SK-N-MC (cell line): ENCODE measurements around the gene OR5A2.
"Not testable (repeated sequence)": the region's sequence is repeated elsewhere in the genome, so short reads cannot be mapped to it uniquely, and the experiment has no call there.

Source experiments
- DNase-seq: peaks from one replicate; pipeline ENCODE4 v3.0.0-alpha.2; 2011; ENCODE audit warnings: low read depth, low spot score
- H3K27ac ChIP-seq: fragments of 200-600 bp; sonication (generic); 2 replicates; pipeline ENCODE4 v1.5.1; 2016; ENCODE audit warnings: mixed run types
- H3K36me3 ChIP-seq: fragments of 200-600 bp; sonication (generic); 2 replicates; pipeline ENCODE4 v1.6.1; 2017; ENCODE audit warnings: antibody characterized with exemption, low read length, mixed read lengths; ENCODE audit not compliant: insufficient read depth
- H3K4me3 ChIP-seq: fragments of 200-600 bp; sonication (generic); 2 replicates; pipeline ENCODE4 v1.5.1; 2016
- H3K9ac ChIP-seq: fragments of 200-600 bp; sonication (generic); 2 replicates; pipeline ENCODE4 v1.8.0; 2017; ENCODE audit warnings: mixed run types, mixed read lengths; ENCODE audit not compliant: insufficient read length
- H3K9me3 ChIP-seq: fragments of 200-600 bp; sonication (generic); 2 replicates; pipeline ENCODE4 v1.6.1; 2017; ENCODE audit warnings: low read depth, mild to moderate bottlenecking, antibody characterized with exemption, low read length, moderate library complexity, mixed read lengths
- EZH2 ChIP-seq: fragments of 200-600 bp; sonication (generic); IDR thresholded peaks from one replicate; pipeline ENCODE4 v1.6.1; 2017; ENCODE audit warnings: antibody characterized with exemption
- FOXP2 ChIP-seq: optimal IDR thresholded peaks from 2 replicates; pipeline ENCODE3; 2011; ENCODE audit warnings: mild to moderate bottlenecking, moderate library complexity; ENCODE audit not compliant: insufficient read depth; ENCODE audit errors: extremely low read length, control extremely low read depth
- POLR2AphosphoS5 ChIP-seq: IDR thresholded peaks from 2 replicates; pipeline ENCODE4 v1.6.1; 2012; ENCODE audit warnings: mild to moderate bottlenecking, low read depth, low read length, borderline replicate concordance

The OR5A2 gene

DNA sequence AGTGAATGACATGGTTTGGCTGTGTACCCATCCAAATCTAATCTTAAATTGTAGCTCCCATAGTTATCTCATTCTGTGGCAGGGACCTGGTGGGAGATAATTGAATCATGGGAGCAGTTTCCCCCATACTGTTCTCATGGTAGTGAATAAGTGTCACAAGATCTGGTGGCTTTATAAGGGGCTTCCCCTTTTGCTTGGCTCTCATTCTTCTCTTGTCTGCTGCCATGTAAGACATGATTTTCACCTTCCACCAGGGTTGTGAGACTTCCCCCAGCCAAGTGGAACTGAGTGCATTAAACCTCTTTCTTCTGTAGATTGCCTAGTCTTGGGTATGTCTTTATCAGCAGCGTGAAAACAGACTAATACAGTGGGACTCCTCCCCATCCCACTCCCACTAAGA lies 11.1 kb downstream of the OR5A2 start:
- Histone ChIP-seq H3K9ac (no peak overlapping the region), H3K27ac (no peak overlapping the region), H3K4me3 (no peak overlapping the region), H3K36me3 (no peaks in the 10 kb centered on the region), H3K9me3 (no peaks in the 10 kb centered on the region; the same call in 1 of the 2 replicates)
- TF ChIP-seq EZH2: no peak
- no peak for TF ChIP-seq FOXP2
- TF ChIP-seq POLR2AphosphoS5: no peak
- DNase-seq: no peak

DNA sequence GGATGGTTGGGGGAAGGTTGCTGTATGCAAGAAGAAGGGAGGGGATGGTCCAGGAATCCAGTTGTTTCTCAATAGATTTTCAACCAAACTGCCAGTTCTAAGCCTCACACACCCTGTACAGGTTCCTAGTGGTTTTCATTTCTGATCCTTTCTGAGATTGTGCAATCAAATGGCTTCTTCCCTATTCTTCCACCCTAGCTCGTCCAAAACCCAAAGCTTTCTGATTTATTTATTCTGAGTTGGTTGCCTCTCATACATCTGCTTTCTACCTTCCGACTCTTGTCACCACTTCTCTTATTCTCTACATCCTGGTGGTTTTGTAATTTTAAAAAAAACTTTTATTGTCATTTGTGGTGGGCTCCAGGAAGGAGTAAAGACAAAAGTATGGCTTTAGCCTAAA lies 12.6 kb downstream of the OR5A2 start:
- no peak overlapping the region for H3K27ac ChIP-seq
- no peaks in the 10 kb centered on the region; the same call in 1 of the 2 replicates for H3K9me3 ChIP-seq
- TF ChIP-seq FOXP2 (no peak), EZH2 (no peak), POLR2AphosphoS5 (no peak)
- DNase-seq: no peak
- no peak overlapping the region for H3K4me3 ChIP-seq
- H3K36me3 ChIP-seq: no peaks in the 10 kb centered on the region
- H3K9ac ChIP-seq: no peak overlapping the region

DNA sequence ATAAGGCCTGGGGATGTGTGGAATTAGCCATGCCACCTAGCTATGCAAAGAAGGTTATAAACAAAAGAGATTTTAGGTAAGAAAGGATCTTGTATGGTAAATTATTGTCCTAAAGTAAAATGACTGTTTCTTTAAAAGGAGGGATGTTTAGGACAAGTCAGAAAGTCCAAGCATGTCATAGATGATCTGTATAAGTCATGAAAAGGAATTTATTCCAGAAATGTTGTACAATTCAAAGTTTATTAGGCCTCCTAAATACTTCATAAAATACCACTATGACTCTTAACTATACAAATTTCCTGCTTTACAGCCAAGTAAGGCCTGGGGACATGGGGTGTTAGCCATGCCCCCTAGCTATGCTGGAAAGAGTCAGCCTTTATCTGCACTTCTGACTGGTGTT lies 22.7 kb downstream of the OR5A2 start:
- Histone ChIP-seq H3K9ac (no peak overlapping the region), H3K9me3 (no peaks in the 10 kb centered on the region), H3K4me3 (no peak overlapping the region), H3K27ac (no peak overlapping the region), H3K36me3 (no peaks in the 10 kb centered on the region)
- no peak for TF ChIP-seq FOXP2
- TF ChIP-seq POLR2AphosphoS5: no peak
- no peak for TF ChIP-seq EZH2
- DNase-seq: no peak

DNA sequence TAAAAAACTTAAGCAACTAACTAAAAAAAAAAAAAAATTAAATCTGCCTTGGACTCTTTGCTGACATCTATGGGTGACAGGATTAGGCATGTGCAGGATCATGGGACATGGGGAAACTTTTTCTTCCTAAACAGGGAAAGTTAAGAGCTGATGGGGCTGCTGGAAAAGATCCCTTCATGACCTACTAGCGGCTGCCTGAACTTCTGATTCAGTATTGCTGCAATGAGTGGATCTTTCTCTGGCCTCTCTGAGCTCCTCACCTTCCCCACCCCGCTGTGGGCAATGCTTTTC lies 25.0 kb downstream of the OR5A2 start:
- no peak for TF ChIP-seq POLR2AphosphoS5
- H3K4me3 ChIP-seq: no peak overlapping the region
- no peak overlapping the region for H3K27ac ChIP-seq
- no peak for DNase-seq
- H3K9ac ChIP-seq: no peak overlapping the region
- H3K9me3 ChIP-seq: no peaks in the 10 kb centered on the region
- no peaks in the 10 kb centered on the region for H3K36me3 ChIP-seq

DNA sequence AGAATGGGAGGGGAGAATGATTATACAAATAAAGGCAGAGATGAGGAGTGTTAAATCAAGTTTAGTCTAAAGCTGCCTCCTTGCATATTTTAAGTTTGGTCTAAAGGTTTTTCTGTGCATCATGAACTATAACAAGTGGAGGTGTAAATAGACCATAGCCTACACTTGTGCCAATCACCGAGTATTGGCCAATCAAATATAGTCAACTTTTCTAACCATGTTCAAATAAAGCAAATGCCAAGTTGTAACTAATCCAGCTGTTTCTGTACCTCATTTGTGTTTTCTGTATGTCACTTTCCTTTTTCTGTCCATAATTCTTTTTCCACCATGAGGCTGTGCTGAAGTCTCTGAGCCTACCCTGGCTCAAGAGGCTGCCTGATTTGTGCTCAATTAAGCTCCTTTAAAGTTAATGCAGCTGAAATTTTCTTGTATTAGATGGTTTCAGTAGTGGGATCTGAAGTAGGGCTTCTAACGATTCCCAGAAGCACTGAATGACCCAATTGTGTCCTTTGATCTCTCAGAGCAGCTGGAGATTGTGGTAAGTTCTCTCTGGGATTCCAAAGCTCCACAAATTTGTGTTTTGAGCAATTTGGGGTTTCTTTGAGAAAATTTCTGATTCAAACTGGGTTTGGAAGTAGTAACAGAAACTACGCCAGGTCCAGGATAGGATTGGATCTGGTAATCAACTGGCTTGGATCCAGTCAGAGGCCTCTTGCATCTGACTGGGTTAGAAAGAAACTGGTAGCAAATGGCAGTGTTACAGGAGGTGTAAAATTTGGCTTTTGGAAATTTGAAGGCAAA lies 25.6 kb downstream of the OR5A2 start:
- no peak for DNase-seq
- Histone ChIP-seq H3K36me3 (no peaks in the 10 kb centered on the region), H3K27ac (no peak overlapping the region), H3K4me3 (no peak overlapping the region), H3K9me3 (no peaks in the 10 kb centered on the region), H3K9ac (no peak overlapping the region)
- TF ChIP-seq POLR2AphosphoS5 (no peak), FOXP2 (no peak), EZH2 (no peak)

DNA sequence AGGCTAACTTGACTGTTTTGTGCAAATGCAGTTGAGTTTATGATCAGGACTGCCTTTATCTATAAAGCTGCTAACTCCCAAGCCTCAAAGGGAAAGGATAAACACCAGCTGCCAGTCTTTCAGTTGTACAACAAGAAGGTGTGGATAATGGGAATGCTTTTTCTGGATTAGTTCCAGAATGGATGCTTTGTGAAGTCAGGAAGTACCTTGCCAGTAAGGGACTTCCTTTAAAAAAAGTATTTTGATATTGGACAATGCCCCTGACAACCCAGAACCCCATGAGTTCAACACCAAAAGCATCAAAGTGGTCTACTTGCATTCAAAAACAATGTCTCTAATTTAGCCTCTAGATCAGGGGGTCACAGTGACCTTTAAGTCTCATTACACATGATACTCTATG lies 32.0 kb downstream of the OR5A2 start:
- H3K9me3 ChIP-seq: no peaks in the 10 kb centered on the region
- TF ChIP-seq EZH2: no peak
- no peak for TF ChIP-seq FOXP2
- no peak for TF ChIP-seq POLR2AphosphoS5
- no peak overlapping the region for H3K4me3 ChIP-seq
- no peaks in the 10 kb centered on the region for H3K36me3 ChIP-seq
- no peak overlapping the region for H3K9ac ChIP-seq
- no peak for DNase-seq
- no peak overlapping the region for H3K27ac ChIP-seq

DNA sequence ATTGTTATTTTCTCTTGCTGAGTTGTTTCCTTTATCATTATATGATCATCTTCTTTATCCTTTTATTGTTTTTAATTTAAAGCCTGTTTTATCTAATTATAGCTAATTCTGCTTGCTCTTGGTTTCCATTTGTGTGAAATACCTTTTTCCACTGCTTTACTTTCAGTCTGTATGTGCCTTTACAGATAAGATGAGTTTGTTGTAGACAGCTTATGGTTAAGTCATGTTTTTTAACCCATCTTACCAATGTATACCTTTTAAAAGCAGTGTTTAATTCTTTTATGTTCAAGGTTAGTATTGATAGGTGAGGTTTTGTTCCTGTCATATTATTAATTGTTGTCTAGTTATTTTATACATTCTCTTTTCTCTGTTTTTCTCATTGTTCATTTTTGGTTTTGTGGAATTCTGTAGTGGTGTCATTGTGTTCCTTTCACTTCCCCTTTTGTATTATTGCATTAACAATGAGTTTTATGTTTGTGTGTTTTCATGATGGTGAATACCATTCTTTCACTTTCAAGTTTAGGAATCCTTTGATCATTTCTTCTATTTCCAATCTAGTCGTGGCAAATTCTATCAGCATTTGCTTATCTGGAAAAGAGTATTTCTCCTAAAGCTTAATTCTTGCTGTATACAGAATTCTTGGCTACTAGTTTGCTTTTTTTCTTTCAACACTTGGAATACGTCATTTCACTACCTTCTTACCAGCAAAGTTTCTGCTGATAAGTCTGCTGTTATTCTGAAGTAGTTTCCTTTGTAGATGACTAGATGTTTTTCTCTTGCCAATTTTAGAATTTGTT lies 45.8 kb downstream of the OR5A2 start:
- Histone ChIP-seq H3K4me3 (no peak overlapping the region), H3K9me3 (no peaks in the 10 kb centered on the region), H3K27ac (no peak overlapping the region), H3K9ac (no peak overlapping the region), H3K36me3 (no peaks in the 10 kb centered on the region)
- TF ChIP-seq FOXP2: no peak
- no peak for DNase-seq

DNA sequence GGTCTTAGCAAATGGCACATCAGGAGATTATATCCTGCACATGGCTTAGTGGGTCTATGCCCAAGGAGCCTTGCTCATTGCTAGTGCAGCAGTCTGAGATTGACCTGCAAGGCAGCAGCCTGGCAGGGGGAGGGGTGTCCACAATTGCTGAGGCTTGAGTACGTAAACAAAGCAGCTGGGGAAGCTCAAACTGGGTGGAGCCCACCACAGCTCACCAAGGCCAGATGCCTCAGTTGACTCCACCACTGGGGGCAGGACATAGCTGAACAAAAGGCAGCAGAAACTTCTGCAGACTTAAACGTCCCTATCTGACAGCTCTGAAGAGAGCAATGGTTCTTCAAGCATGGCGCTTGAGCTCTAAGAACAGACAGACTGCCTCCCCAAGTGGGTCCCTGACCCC lies 53.9 kb downstream of the OR5A2 start:
- H3K4me3 ChIP-seq, H3K9me3 ChIP-seq, H3K27ac ChIP-seq, H3K36me3 ChIP-seq, H3K9ac ChIP-seq, DNase-seq: not testable (repeated sequence)

DNA sequence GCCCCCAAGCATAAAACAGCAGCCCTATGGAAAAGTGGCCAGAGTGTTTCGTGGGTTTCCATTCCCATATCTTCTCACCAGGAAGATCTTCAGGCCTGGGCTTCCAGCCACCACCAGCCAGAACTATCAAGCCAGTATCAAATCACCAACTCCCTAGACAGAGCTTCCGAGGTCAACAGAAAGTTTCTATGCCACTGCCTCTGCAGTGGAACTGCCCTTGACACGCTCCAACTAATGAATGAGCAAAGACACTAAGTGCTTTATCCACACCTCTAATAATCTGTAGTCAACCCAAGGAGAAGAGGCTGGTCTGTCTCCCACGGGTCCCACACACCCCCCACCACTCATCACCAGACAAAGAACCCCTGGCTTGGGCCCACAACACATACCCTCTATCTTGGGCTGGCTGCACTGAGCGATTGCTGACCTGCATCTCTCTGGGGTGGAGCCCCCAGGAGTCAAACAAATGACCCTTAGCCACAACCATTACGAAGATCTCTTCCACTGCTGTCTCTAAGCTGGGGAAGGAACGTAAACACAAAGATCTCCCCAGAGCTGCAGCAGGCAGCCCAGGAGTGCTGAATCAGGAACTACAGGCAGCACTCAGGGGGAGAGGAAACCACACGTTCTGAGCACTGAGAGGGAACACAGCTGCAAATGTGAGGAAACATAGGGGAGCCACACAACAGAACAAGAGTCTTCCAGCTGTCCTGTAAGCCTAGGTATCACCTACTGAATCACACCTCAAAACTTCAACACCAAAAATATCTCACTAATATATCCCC lies 57.8 kb downstream of the OR5A2 start:
- no peaks in the 10 kb centered on the region for H3K36me3 ChIP-seq
- no peak overlapping the region for H3K4me3 ChIP-seq
- TF ChIP-seq FOXP2: no peak
- TF ChIP-seq POLR2AphosphoS5: no peak
- TF ChIP-seq EZH2: no peak
- H3K9ac ChIP-seq: no peak overlapping the region
- no peaks in the 10 kb centered on the region for H3K9me3 ChIP-seq
- H3K27ac ChIP-seq: no peak overlapping the region
- no peak for DNase-seq
